HG03045 (cell line): ENCODE results near the gene HYDIN.

Source experiments
- ATAC-seq: cut with Tn5 transposase; IDR thresholded peaks from one replicate; pipeline ENCODE4 v1.9.1; 2021; ENCODE audit warnings: mild to moderate bottlenecking, moderate library complexity; ENCODE audit not compliant: unreplicated experiment

The HYDIN gene

GRCh38 chr16:70769131-70769530 is 461.4 kb downstream of the HYDIN start:
- no peak for ATAC-seq

- ATAC-seq = no peak
Measured at GRCh38 chr16:70768203-70768580, 462.3 kb downstream of the HYDIN start.

GRCh38 chr16:70767377-70768202 is 462.9 kb downstream of the HYDIN start:
- ATAC-seq = no peak

GRCh38 chr16:70766658-70767057 is 463.9 kb downstream of the HYDIN start:
- no peak for ATAC-seq

GRCh38 chr16:70766176-70766575 is 464.3 kb downstream of the HYDIN start:
- ATAC-seq = no peak

- no peak for ATAC-seq
Measured at GRCh38 chr16:70765491-70765890, 465.0 kb downstream of the HYDIN start.

GRCh38 chr16:70764632-70765031 is 465.9 kb downstream of the HYDIN start:
- no peak for ATAC-seq

GRCh38 chr16:70760221-70760620 is 470.3 kb downstream of the HYDIN start:
- ATAC-seq = no peak

GRCh38 chr16:70759666-70760065 is 470.9 kb downstream of the HYDIN start:
- no peak for ATAC-seq

- ATAC-seq = no peak
Measured at GRCh38 chr16:70758786-70759185, 471.7 kb downstream of the HYDIN start.
